Osteocyte (in vitro differentiated cells): ENCODE data around the gene MMP17. TPM values are rescaled to one million over a fixed set of nuclear protein-coding genes. Genes with fewer than 3 reads are reported as not detected.

Experiments
- DNase-seq: peaks from one replicate; pipeline ENCODE4 v3.0.0; 2021; ENCODE audit warnings: mixed read lengths; ENCODE audit not compliant: unreplicated experiment; ENCODE audit errors: extremely low spot score
- H3K27ac Mint-ChIP-seq: one replicate; pipeline ENCODE4 v1.8.0; 2021; ENCODE audit warnings: mild to moderate bottlenecking, mixed read lengths; ENCODE audit not compliant: unreplicated experiment
- H3K27me3 Mint-ChIP-seq: one replicate; pipeline ENCODE4 v1.8.0; 2021; ENCODE audit warnings: mixed read lengths; ENCODE audit not compliant: unreplicated experiment
- H3K36me3 Mint-ChIP-seq: one replicate; pipeline ENCODE4 v1.8.0; 2021; ENCODE audit warnings: mixed read lengths; ENCODE audit not compliant: unreplicated experiment
- H3K4me1 Mint-ChIP-seq: one replicate; pipeline ENCODE4 v1.8.0; 2021; ENCODE audit warnings: mixed read lengths; ENCODE audit not compliant: unreplicated experiment
- H3K4me3 Mint-ChIP-seq: one replicate; pipeline ENCODE4 v1.8.0; 2021; ENCODE audit warnings: mild to moderate bottlenecking, moderate library complexity, mixed read lengths; ENCODE audit not compliant: unreplicated experiment
- H3K9me3 Mint-ChIP-seq: one replicate; pipeline ENCODE4 v1.8.0; 2021; ENCODE audit warnings: mixed read lengths; ENCODE audit not compliant: unreplicated experiment
- CTCF ChIP-seq: fragments of 200-600 bp; sonication (generic); IDR thresholded peaks from 2 replicates; pipeline ENCODE4 v1.5.0; 2021; ENCODE audit warnings: antibody characterized with exemption, mild to moderate bottlenecking, moderate library complexity
- total RNA-seq: library from RNA; stranded (reverse); gene quantifications from 2 replicates; pipeline ENCODE4 v1.2.1, GENCODE V29; 2021

Gene MMP17
- total RNA-seq, 1 donor from 2014 or later = 1.7 TPM

- no peak overlapping the region for H3K4me3 Mint-ChIP-seq
- TF ChIP-seq CTCF = no peak
- H3K4me1 Mint-ChIP-seq = peaks cover 12% of the 10 kb centered on the region
- no peak for DNase-seq
- no peak overlapping the region for H3K27ac Mint-ChIP-seq
- no peaks in the 10 kb centered on the region for H3K36me3 Mint-ChIP-seq
- peaks cover 4% of the 10 kb centered on the region for H3K27me3 Mint-ChIP-seq
- H3K9me3 Mint-ChIP-seq = no peaks in the 10 kb centered on the region
Observed at GRCh38 chr12:131833288-131833895, 5.2 kb downstream of the MMP17 start.

- Mint-ChIP-seq H3K4me1 (peaks cover 12% of the 10 kb centered on the region), H3K4me3 (no peak overlapping the region), H3K27ac (no peak overlapping the region), H3K36me3 (no peaks in the 10 kb centered on the region), H3K9me3 (no peaks in the 10 kb centered on the region), H3K27me3 (peaks cover 4% of the 10 kb centered on the region)
- peak; percentile 53 for TF ChIP-seq CTCF
- no peak for DNase-seq
Observed at GRCh38 chr12:131833896-131834641, 5.9 kb downstream of the MMP17 start.

GRCh38 chr12:131834798-131835615 is 6.8 kb downstream of the MMP17 start:
- no peak for DNase-seq
- no peaks in the 10 kb centered on the region for H3K27me3 Mint-ChIP-seq
- H3K36me3 Mint-ChIP-seq = no peaks in the 10 kb centered on the region
- peaks cover 6% of the 10 kb centered on the region for H3K4me1 Mint-ChIP-seq
- TF ChIP-seq CTCF = no peak
- H3K4me3 Mint-ChIP-seq = no peak overlapping the region
- no peak overlapping the region for H3K27ac Mint-ChIP-seq
- H3K9me3 Mint-ChIP-seq = no peaks in the 10 kb centered on the region

- DNase-seq = no peak
- no peaks in the 10 kb centered on the region for H3K9me3 Mint-ChIP-seq
- H3K4me3 Mint-ChIP-seq = no peak overlapping the region
- H3K27ac Mint-ChIP-seq = no peak overlapping the region
- no peaks in the 10 kb centered on the region for H3K27me3 Mint-ChIP-seq
- TF ChIP-seq CTCF = no peak
- H3K36me3 Mint-ChIP-seq = no peaks in the 10 kb centered on the region
- H3K4me1 Mint-ChIP-seq = peaks cover 6% of the 10 kb centered on the region
Observed at GRCh38 chr12:131835616-131836171, 7.5 kb downstream of the MMP17 start.
